HCT116 (cell line): ENCODE data around the gene CHAD. TPM values are rescaled to one million over a fixed set of nuclear protein-coding genes. Genes with fewer than 3 reads are reported as not detected.
A peak's percentile ranks its signal among the peaks of the same experiment; 100 is the strongest.

Source experiments
- ATAC-seq: fragments of 200-7000 bp; cut with Tn5 transposase; 2 replicates; pipeline ENCODE4 v1.9.1; 2020; ENCODE audit warnings: mild to moderate bottlenecking, moderate library complexity
- BruUV-seq: library from RNA; stranded (reverse); fragments of 400-500 nt; replicated peaks from 2 replicates; lab custom pipeline; 2021; lab: Mats Ljungman, UMichigan
- CTCF ChIA-PET: fragments of 300-600 bp; sonication (Branson Sonifier 250); formaldehyde crosslinking; loops from one replicate; lab custom pipeline; 2021; ENCODE audit warnings: antibody characterized with exemption; lab: Charles Lee
- POLR2A ChIA-PET: fragments of 300-600, 350-600 bp; sonication (Branson Sonifier 250); formaldehyde crosslinking; loops from one replicate; lab custom pipeline; 2021; ENCODE audit warnings: antibody characterized with exemption; lab: Charles Lee
- RAD21 ChIA-PET, 2 experiments: fragments of 300-600 bp; sonication (Branson Sonifier 250); formaldehyde crosslinking; loops; one replicate each; lab custom pipeline; 2023; ENCODE audit warnings: low total read pairs in 2 of 2; ENCODE audit not compliant: uncharacterized antibody in 2 of 2, unreplicated experiment in 2 of 2, low non-redundant PET in 1 of 2; lab: Charles Lee
- DNase-seq: peaks from one replicate; pipeline ENCODE4 v3.0.0-alpha.2; 2010; ENCODE audit warnings: low read depth, low spot score
- H2AFZ ChIP-seq: fragments of 200-600 bp; shearing (Covaris generic), sonication (generic); 2 replicates; pipeline ENCODE4 v1.6.1; 2017; ENCODE audit warnings: low read depth, mixed run types, mixed read lengths, antibody characterized with exemption, low read length; ENCODE audit not compliant: poor library complexity, severe bottlenecking
- H3K27ac ChIP-seq: 2 replicates; pipeline ENCODE4 v1.5.1; 2012; ENCODE audit warnings: low read depth, low read length
- H3K27me3 ChIP-seq: fragments of 200-600 bp; sonication (generic); 2 replicates; pipeline ENCODE4 v1.6.1; 2016; ENCODE audit warnings: mixed run types, low read length, mixed read lengths; ENCODE audit not compliant: insufficient read depth
- H3K36me3 ChIP-seq, 2 experiments: fragments of 200-500 bp in 1 of 2; fragments of 200-600 bp in 1 of 2; sonication (Bioruptor generic) in 1 of 2; sonication (generic) in 1 of 2; 2 replicates each; pipeline versions ENCODE4 v1.5.1 to v1.6.1; 2014 to 2016; ENCODE audit warnings: low read length in 2 of 2, inconsistent platforms in 1 of 2, mixed read lengths in 1 of 2, mixed run types in 1 of 2; ENCODE audit not compliant: insufficient read depth in 2 of 2, control insufficient read depth in 1 of 2
- H3K4me1 ChIP-seq, 2 experiments: fragments of 200-600 bp in 1 of 2; sonication (generic) in 1 of 2; 2 replicates each; pipeline versions ENCODE4 v1.5.1 to v1.6.1; 2012 to 2017; ENCODE audit warnings: low read length in 2 of 2, inconsistent platforms in 1 of 2, mild to moderate bottlenecking in 1 of 2, mixed read lengths in 1 of 2, mixed run types in 1 of 2, moderate library complexity in 1 of 2; ENCODE audit not compliant: insufficient read depth in 2 of 2, control insufficient read depth in 1 of 2
- H3K4me2 ChIP-seq: fragments of 200-600 bp; sonication (generic); 2 replicates; pipeline ENCODE4 v1.6.1; 2017; ENCODE audit warnings: mixed run types, low read length, mixed read lengths
- H3K4me3 ChIP-seq, 2 experiments: fragments of 200-600 bp in 1 of 2; sonication (generic) in 1 of 2; replicated peaks in 1 of 2; 2 replicates each; pipeline ENCODE4 v1.5.1; 2011 to 2016; ENCODE audit warnings: low read length in 2 of 2, control low read depth in 1 of 2, low read depth in 1 of 2, mild to moderate bottlenecking in 1 of 2, mixed read lengths in 1 of 2, mixed run types in 1 of 2
- H3K79me2 ChIP-seq: fragments of 200-600 bp; sonication (generic); 2 replicates; pipeline ENCODE4 v1.6.1; 2017; ENCODE audit warnings: mild to moderate bottlenecking, mixed run types, low read length, moderate library complexity, mixed read lengths; ENCODE audit not compliant: insufficient read depth
- H3K9ac ChIP-seq: fragments of 200-600 bp; sonication (generic); 2 replicates; pipeline ENCODE4 v1.6.1; 2016; ENCODE audit warnings: low read length, mixed read lengths
- H3K9me2 ChIP-seq: fragments of 200-600 bp; sonication (generic), shearing (Covaris generic); 2 replicates; pipeline ENCODE4 v1.6.1; 2017; ENCODE audit warnings: mixed run types, mild to moderate bottlenecking, moderate library complexity; ENCODE audit not compliant: insufficient read depth
- H3K9me3 ChIP-seq, 2 experiments: fragments of 200-500 bp in 1 of 2; fragments of 200-600 bp in 1 of 2; sonication (Bioruptor generic) in 1 of 2; sonication (generic) in 1 of 2; 2 replicates each; pipeline ENCODE4 v1.6.1; 2014 to 2017; ENCODE audit warnings: low read length in 2 of 2, mixed read lengths in 2 of 2, inconsistent platforms in 1 of 2, low read depth in 1 of 2, mild to moderate bottlenecking in 1 of 2, mixed run types in 1 of 2, moderate library complexity in 1 of 2; ENCODE audit not compliant: control insufficient read depth in 1 of 2, insufficient read depth in 1 of 2
- H4K20me1 ChIP-seq: fragments of 200-600 bp; sonication (generic), shearing (Covaris generic); 2 replicates; pipeline ENCODE4 v1.6.1; 2017; ENCODE audit warnings: mixed run types, mild to moderate bottlenecking, moderate library complexity; ENCODE audit not compliant: insufficient read depth
- ATF3 ChIP-seq: IDR thresholded peaks from 2 replicates; pipeline ENCODE4 v1.6.1; 2012
- CBX3 ChIP-seq: IDR thresholded peaks from 2 replicates; pipeline ENCODE4 v1.6.1; 2012; ENCODE audit warnings: low read depth
- EGR1 ChIP-seq: IDR thresholded peaks from 2 replicates; pipeline ENCODE4 v1.6.1; 2012; ENCODE audit warnings: low read depth
- ELF1 ChIP-seq: IDR thresholded peaks from 2 replicates; pipeline ENCODE4 v1.6.1; 2012; ENCODE audit warnings: low read depth, borderline replicate concordance
- EZH2phosphoT487 ChIP-seq: fragments of 200-600 bp; IDR thresholded peaks from 2 replicates; pipeline ENCODE4 v1.6.1; 2018; ENCODE audit warnings: antibody characterized with exemption, borderline replicate concordance
- FOSL1 ChIP-seq: IDR thresholded peaks from 2 replicates; pipeline ENCODE4 v1.6.1; 2012; ENCODE audit warnings: low read depth
- POLR2A ChIP-seq: IDR thresholded peaks from 2 replicates; pipeline ENCODE4 v1.7.0; 2011; ENCODE audit warnings: borderline replicate concordance; ENCODE audit not compliant: insufficient read depth, insufficient read length; ENCODE audit errors: extremely low read depth
- POLR2AphosphoS5 ChIP-seq: IDR thresholded peaks from 2 replicates; pipeline ENCODE4 v1.6.1; 2011; ENCODE audit warnings: mild to moderate bottlenecking, low read depth, low read length, moderate library complexity
- RAD21 ChIP-seq: IDR thresholded peaks from 2 replicates; pipeline ENCODE4 v1.6.1; 2012; ENCODE audit warnings: low read depth, mild to moderate bottlenecking
- SIN3A ChIP-seq: IDR thresholded peaks from 2 replicates; pipeline ENCODE4 v1.6.1; 2012; ENCODE audit warnings: low read depth
- SRF ChIP-seq: IDR thresholded peaks from 2 replicates; pipeline ENCODE4 v1.6.1; 2012; ENCODE audit warnings: low read depth
- TCF7L2 ChIP-seq: IDR thresholded peaks from 2 replicates; pipeline ENCODE4 v1.7.0; 2011; ENCODE audit warnings: borderline replicate concordance, inconsistent platforms; ENCODE audit not compliant: insufficient read depth, insufficient read length; ENCODE audit errors: extremely low read depth
- YY1 ChIP-seq: IDR thresholded peaks from 2 replicates; pipeline ENCODE4 v1.6.1; 2011; ENCODE audit warnings: low read length, low read depth, moderate library complexity, mild to moderate bottlenecking; ENCODE audit not compliant: insufficient replicate concordance; ENCODE audit errors: extremely low read depth
- ZFX ChIP-seq: fragments of 450-650 bp; IDR thresholded peaks from 2 replicates; pipeline ENCODE4 v1.6.1; 2017
- ZNF274 ChIP-seq: fragments of 200-500 bp; sonication (Bioruptor generic); IDR thresholded peaks from 2 replicates; pipeline ENCODE4 v1.6.1; 2014; ENCODE audit warnings: mild to moderate bottlenecking, low read depth, low read length, inconsistent platforms
- intact Hi-C: fragments of 100-400 bp; cut with micrococcal nuclease; formaldehyde crosslinking; loops from 2 replicates; pipeline ENCODE4 v1.10.0; 2022
- total RNA-seq: library from RNA; stranded (reverse); gene quantifications from one replicate; pipeline ENCODE4 v1.2.1, GENCODE V29; 2021; ENCODE audit not compliant: unreplicated experiment
- TF ChIP-seq, protein P1 (sequence below): IDR thresholded peaks from 2 replicates; pipeline ENCODE4 v1.6.1; 2012; ENCODE audit warnings: low read depth

CHAD gene
- total RNA-seq, 1 experiment from 2014 or later: not detected

- no peak for TF ChIP-seq ELF1
- no peak for TF ChIP-seq POLR2AphosphoS5
- TF ChIP-seq EZH2phosphoT487: no peak
- no peak for TF ChIP-seq SRF
Measured at GRCh38 chr17:50479522-50480141, 11.0 kb upstream of the CHAD start (continued).

DNA sequence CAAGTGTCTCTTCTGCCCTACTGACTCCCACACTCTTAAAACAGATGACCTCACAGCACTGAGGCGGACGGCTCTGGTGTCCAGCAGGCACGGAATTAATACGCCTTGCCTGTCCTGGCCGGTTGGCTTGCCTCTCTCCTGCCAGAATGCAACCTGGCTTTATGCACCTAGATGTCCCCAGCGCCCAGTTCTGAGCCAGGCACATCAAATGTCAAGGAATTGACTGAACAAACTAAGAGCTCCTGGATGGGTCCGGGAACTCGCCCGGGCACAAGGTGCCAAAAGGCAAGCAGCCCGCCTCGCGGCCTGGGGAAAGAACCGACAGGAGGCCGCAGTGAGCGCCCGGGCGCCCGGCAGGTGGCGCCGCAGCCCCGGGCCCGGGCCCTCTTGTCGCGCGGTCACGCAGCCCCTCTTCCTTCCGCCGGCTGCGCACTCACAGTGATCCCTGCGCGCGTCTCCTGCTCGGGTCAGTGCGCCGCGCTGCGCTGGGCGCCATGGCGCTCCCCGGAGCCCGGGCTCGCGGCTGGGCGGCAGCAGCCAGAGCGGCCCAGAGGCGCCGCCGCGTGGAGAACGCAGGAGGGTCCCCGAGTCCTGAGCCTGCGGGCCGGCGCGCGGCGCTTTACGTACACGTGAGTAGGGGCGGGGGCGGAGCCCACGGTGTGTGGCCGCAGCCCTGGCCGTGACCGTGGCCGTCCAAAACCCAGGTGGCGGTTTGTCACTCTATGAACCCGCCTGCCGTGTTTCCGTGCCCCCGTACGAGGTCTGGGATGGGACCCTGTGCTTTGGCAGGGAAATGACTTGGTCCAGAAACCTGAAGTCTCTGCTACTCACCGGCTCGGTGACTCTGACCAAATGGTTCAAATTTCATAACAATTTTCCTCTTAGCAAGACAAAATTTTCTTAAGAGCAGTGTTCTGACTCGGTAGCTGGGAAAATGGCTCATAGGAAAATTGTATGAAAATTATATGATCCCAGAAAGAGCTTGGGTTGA is 10.0 kb upstream of the CHAD start, which contains the start of gene RSAD1:
RSAD1 (plus strand) TSS at position 470 of the 991 bp plus-strand sequence; CDS start at position 495, 25 bp downstream.
- no peaks in the 10 kb centered on the region for H3K9me3 ChIP-seq
- peak within 1 kb of the TSS; percentile 87 for H2AFZ ChIP-seq
- RAD21 ChIA-PET: interaction anchor here (0.6 to 1.0 kb wide), 7 partner anchors 15 to 360 kb away, joined by 3 to 5 read pairs (median 3); partner anchors contain the start of gene LRRC59 (in 1 of the 2)
- ATAC-seq: peak; percentile 81
- H3K27me3 ChIP-seq: no peaks in the 10 kb centered on the region
- peak; percentile 87 for DNase-seq
- peaks cover 26% of the 10 kb centered on the region for H3K79me2 ChIP-seq
- no TSS peak for BruUV-seq
- H3K27ac ChIP-seq: peak within 1 kb of the TSS; percentile 77
- H3K4me3 ChIP-seq: peak within 1 kb of the TSS; percentile 78 to 91
- no peaks in the 10 kb centered on the region for H4K20me1 ChIP-seq
- no peaks in the 10 kb centered on the region for H3K9me2 ChIP-seq
- intact Hi-C loops: loop anchor here (1.0 to 2.0 kb wide), 5 partner anchors 51 to 278 kb away; partner anchors contain the start of genes COL1A1 and LRRC59
- peak within 1 kb of the TSS; percentile 87 for H3K4me2 ChIP-seq
- H3K4me1 ChIP-seq: peaks cover 21 to 42% of the 10 kb centered on the region in 2 experiments
- CTCF ChIA-PET: interaction anchor here (0.8 to 2.4 kb wide), 18 partner anchors 15 to 388 kb away, joined by 3 to 33 read pairs (median 4); partner anchors contain the start of gene LRRC59
- H3K36me3 ChIP-seq: peaks cover 11 to 19% of the 10 kb centered on the region in 2 experiments; a peak in 3 of 4 replicates
- peak within 1 kb of the TSS; percentile 88 for H3K9ac ChIP-seq
- POLR2A ChIA-PET: interaction anchor here (0.6 to 2.0 kb wide), 9 partner anchors 9 to 387 kb away, joined by 3 to 12 read pairs (median 3); partner anchors contain the start of genes EPN3, LRRC59 and TOB1
- TF ChIP-seq FOSL1 (no peak), TCF7L2 (peak; percentile 73), ELF1 (no peak), EZH2phosphoT487 (no peak), SRF (no peak; the same call in 1 of the 2 replicates), ZNF274 (no peak), ATF3 (no peak), YY1 (peak; percentile 92), EGR1 (peak; percentile 85), POLR2A (peak; percentile 82), ZFX (peak; percentile 97), SIN3A (peak; percentile 88), CBX3 (peak; percentile 66), RAD21 (peak; percentile 70)
- TF ChIP-seq, protein P1, sequence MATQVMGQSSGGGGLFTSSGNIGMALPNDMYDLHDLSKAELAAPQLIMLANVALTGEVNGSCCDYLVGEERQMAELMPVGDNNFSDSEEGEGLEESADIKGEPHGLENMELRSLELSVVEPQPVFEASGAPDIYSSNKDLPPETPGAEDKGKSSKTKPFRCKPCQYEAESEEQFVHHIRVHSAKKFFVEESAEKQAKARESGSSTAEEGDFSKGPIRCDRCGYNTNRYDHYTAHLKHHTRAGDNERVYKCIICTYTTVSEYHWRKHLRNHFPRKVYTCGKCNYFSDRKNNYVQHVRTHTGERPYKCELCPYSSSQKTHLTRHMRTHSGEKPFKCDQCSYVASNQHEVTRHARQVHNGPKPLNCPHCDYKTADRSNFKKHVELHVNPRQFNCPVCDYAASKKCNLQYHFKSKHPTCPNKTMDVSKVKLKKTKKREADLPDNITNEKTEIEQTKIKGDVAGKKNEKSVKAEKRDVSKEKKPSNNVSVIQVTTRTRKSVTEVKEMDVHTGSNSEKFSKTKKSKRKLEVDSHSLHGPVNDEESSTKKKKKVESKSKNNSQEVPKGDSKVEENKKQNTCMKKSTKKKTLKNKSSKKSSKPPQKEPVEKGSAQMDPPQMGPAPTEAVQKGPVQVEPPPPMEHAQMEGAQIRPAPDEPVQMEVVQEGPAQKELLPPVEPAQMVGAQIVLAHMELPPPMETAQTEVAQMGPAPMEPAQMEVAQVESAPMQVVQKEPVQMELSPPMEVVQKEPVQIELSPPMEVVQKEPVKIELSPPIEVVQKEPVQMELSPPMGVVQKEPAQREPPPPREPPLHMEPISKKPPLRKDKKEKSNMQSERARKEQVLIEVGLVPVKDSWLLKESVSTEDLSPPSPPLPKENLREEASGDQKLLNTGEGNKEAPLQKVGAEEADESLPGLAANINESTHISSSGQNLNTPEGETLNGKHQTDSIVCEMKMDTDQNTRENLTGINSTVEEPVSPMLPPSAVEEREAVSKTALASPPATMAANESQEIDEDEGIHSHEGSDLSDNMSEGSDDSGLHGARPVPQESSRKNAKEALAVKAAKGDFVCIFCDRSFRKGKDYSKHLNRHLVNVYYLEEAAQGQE: no peak
